ENCODE measurements around the gene MINDY4. TPM values are rescaled to one million over a fixed set of nuclear protein-coding genes. Genes with fewer than 3 reads are reported as not detected.

MINDY4 gene
- total and polyA plus RNA-seq, 4 donors: 7.2 to 13.8 (median 9.1) TPM

DNA sequence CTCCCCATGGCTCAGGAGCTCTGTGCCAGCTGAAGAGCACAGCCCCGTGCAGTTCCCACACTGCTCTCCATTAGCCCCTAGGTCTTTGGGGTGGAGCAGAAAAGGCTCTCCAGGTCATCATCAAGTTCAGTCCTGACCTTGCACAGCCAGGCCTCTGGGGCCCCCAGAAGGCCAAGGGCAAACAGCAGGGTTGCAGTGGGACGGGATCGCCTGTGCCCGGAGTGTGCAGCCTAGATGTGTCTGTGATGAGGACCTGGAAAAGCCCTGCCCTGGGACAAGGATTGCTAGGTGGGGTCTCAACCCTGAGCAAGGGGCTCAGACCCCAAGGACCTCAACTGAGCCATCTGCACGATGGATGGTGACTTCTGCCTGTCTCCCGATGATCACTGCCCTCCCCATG lies 18.7 kb upstream of the MINDY4 start:
- no peaks in the 10 kb centered on the region for H3K36me3 ChIP-seq (ENCODE audit: control insufficient read depth, insufficient read depth, low read length)
- H3K4me3 ChIP-seq (ENCODE audit: low read depth, low read length): no peak overlapping the region
- H3K27ac ChIP-seq (ENCODE audit: low read depth, low read length): peak overlapping the region; percentile 47
- H3K9me3 ChIP-seq (ENCODE audit: control insufficient read depth, insufficient read depth, low read length): no peaks in the 10 kb centered on the region
- WGBS (ENCODE audit: insufficient coverage): 81% methylated on average over 6 of the region's 6 CpGs
- H3K4me1 ChIP-seq (ENCODE audit: control insufficient read depth, insufficient read depth, low read length): peaks cover 42% of the 10 kb centered on the region
- DNase-seq (ENCODE audit: low read depth in 4 of 6, low spot score in 6 of 6): no peak
- H3K27me3 ChIP-seq (ENCODE audit: control insufficient read depth, insufficient read depth, low read length): no peaks in the 10 kb centered on the region

DNA sequence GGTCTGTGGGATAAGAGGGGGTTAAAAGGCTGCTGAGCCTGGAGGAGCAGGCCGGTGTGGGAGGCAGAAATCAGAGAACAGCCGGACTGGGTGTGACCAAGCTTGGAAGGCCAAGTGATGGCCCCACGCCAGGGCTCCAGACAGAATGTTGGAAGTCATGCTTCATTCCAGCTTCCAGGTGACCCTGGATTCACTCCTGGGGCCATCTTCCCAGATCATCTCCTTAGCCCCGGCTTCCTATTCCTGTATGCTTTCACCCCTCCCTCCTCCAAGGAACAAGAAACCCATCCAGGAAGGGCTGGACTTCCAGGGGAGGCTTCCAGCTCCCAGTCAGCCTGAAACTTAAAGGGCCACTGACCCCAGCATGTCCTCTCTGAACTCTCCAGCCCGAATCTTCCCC lies 18.2 kb upstream of the MINDY4 start:
- 50% methylated on average over 5 of the region's 5 CpGs for WGBS (ENCODE audit: insufficient coverage)
- DNase-seq (ENCODE audit: low read depth in 4 of 6, low spot score in 6 of 6): peak in 1 of 6 donors; percentile 76
- H3K4me3 ChIP-seq (ENCODE audit: low read depth, low read length): no peak overlapping the region
- no peaks in the 10 kb centered on the region for H3K36me3 ChIP-seq (ENCODE audit: control insufficient read depth, insufficient read depth, low read length)
- H3K4me1 ChIP-seq (ENCODE audit: control insufficient read depth, insufficient read depth, low read length): peaks cover 42% of the 10 kb centered on the region
- peak overlapping the region; percentile 47 for H3K27ac ChIP-seq (ENCODE audit: low read depth, low read length)
- no peaks in the 10 kb centered on the region for H3K27me3 ChIP-seq (ENCODE audit: control insufficient read depth, insufficient read depth, low read length)
- H3K9me3 ChIP-seq (ENCODE audit: control insufficient read depth, insufficient read depth, low read length): no peaks in the 10 kb centered on the region

DNA sequence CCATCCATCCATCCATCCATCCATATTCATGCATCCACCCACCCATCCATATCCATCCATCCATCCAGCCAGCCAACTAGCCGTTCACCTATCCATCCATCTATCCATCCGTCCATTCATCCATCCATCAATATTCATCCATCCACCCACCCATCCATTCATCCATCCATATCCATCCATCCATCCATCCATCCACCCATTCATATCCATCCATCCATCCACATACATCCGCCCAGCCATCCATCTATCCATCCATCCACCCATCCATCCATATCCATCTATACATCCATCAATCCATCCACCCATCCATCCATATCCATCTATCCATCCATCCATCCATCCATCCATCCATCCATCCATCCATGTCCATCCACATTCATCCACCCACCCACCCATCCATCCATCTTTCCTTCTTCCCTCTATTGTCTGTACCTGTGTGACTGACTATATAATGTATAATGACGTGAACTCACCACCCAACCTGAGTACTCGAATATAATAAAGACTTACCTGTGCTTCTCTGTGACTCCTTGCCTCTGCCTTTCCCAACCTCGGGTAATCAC lies 16.8 kb upstream of the MINDY4 start:
- Histone ChIP-seq H3K4me3 (ENCODE audit: low read depth, low read length) (no peak overlapping the region), H3K27ac (ENCODE audit: low read depth, low read length) (no peak overlapping the region), H3K36me3 (ENCODE audit: control insufficient read depth, insufficient read depth, low read length) (no peaks in the 10 kb centered on the region), H3K27me3 (ENCODE audit: control insufficient read depth, insufficient read depth, low read length) (no peaks in the 10 kb centered on the region), H3K9me3 (ENCODE audit: control insufficient read depth, insufficient read depth, low read length) (no peaks in the 10 kb centered on the region), H3K4me1 (ENCODE audit: control insufficient read depth, insufficient read depth, low read length) (peaks cover 42% of the 10 kb centered on the region)
- WGBS (ENCODE audit: insufficient coverage): 85% methylated on average over 3 of the region's 6 CpGs
- DNase-seq (ENCODE audit: low read depth in 4 of 6, low spot score in 6 of 6): no peak

GRCh38 chr7:30755384-30756154 lies 15.6 kb upstream of the MINDY4 start:
- peaks cover 42% of the 10 kb centered on the region for H3K4me1 ChIP-seq (ENCODE audit: control insufficient read depth, insufficient read depth, low read length)
- H3K4me3 ChIP-seq (ENCODE audit: low read depth, low read length): no peak overlapping the region
- no peaks in the 10 kb centered on the region for H3K27me3 ChIP-seq (ENCODE audit: control insufficient read depth, insufficient read depth, low read length)
- H3K27ac ChIP-seq (ENCODE audit: low read depth, low read length): peak overlapping the region; percentile 61
- H3K36me3 ChIP-seq (ENCODE audit: control insufficient read depth, insufficient read depth, low read length): no peaks in the 10 kb centered on the region
- peak in 5 of 6 donors; percentile 38 to 90 (median 60) for DNase-seq (ENCODE audit: low read depth in 4 of 6, low spot score in 6 of 6)
- 51% methylated on average over 13 of the region's 22 CpGs for WGBS (ENCODE audit: insufficient coverage)
- no peaks in the 10 kb centered on the region for H3K9me3 ChIP-seq (ENCODE audit: control insufficient read depth, insufficient read depth, low read length)

DNA sequence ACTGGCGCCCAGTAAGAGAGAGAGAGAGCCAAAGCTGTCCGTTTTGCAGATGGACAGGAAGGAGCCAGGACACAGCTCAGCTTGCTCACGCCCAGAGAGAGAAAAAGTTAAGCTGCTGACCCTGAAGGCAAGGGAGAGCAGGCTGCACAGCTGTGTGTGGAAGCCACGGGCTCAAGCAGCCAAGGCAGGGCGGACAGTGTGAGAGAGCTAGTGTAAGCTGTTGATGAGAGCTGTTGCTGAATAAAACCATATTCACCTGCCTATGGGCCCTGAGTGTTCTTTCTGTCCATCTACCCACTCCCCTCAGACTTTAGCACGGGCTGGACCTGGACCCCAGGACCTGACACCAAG lies 13.9 kb upstream of the MINDY4 start:
- H3K27me3 ChIP-seq (ENCODE audit: control insufficient read depth, insufficient read depth, low read length): no peaks in the 10 kb centered on the region
- WGBS (ENCODE audit: insufficient coverage): 88% methylated on average over 4 of the region's 6 CpGs
- H3K4me1 ChIP-seq (ENCODE audit: control insufficient read depth, insufficient read depth, low read length): peaks cover 25% of the 10 kb centered on the region
- no peak for DNase-seq (ENCODE audit: low read depth in 4 of 6, low spot score in 6 of 6)
- no peak overlapping the region for H3K4me3 ChIP-seq (ENCODE audit: low read depth, low read length)
- H3K36me3 ChIP-seq (ENCODE audit: control insufficient read depth, insufficient read depth, low read length): no peaks in the 10 kb centered on the region
- H3K27ac ChIP-seq (ENCODE audit: low read depth, low read length): no peak overlapping the region
- H3K9me3 ChIP-seq (ENCODE audit: control insufficient read depth, insufficient read depth, low read length): no peaks in the 10 kb centered on the region

DNA sequence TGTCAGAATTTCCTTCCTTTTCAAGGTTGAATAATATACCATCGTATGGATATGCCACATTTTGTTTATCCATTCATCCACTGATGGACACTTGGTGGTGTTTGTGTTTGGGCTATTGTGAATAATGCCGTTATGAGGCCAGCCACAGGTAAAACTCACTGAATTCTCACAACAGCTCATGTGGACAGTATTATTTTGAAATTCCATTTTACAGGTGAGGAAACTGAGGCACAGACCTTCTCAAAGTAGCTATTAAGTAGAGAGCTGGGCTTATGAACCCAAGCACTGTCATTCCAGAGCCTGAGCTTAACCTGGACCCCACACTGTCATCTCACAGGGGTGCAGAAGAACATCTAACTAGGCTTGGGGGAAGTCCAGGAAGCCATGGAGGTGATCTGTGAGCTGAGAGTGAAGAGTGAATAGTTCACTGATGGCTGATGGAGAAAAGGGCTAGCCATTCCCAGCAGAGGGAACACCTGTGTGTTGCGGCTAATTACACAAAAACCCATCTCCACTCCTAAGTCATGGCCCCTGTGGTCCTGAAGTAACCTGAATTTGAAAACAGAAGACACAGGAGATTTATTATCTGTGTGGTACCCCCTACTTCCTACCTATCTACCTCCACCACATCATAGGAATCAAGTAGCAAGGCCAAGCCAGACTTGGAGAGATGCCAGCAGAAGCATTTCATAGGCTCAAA lies 10.6 kb upstream of the MINDY4 start:
- H3K27ac ChIP-seq (ENCODE audit: low read depth, low read length): no peak overlapping the region
- no peaks in the 10 kb centered on the region for H3K9me3 ChIP-seq (ENCODE audit: control insufficient read depth, insufficient read depth, low read length)
- H3K4me3 ChIP-seq (ENCODE audit: low read depth, low read length): no peak overlapping the region
- no peaks in the 10 kb centered on the region for H3K36me3 ChIP-seq (ENCODE audit: control insufficient read depth, insufficient read depth, low read length)
- peaks cover 16% of the 10 kb centered on the region for H3K4me1 ChIP-seq (ENCODE audit: control insufficient read depth, insufficient read depth, low read length)
- no peak for DNase-seq (ENCODE audit: low read depth in 4 of 6, low spot score in 6 of 6)
- no CpG with 5 or more reads among the region's 3 CpGs for WGBS (ENCODE audit: insufficient coverage)
- no peaks in the 10 kb centered on the region for H3K27me3 ChIP-seq (ENCODE audit: control insufficient read depth, insufficient read depth, low read length)

DNA sequence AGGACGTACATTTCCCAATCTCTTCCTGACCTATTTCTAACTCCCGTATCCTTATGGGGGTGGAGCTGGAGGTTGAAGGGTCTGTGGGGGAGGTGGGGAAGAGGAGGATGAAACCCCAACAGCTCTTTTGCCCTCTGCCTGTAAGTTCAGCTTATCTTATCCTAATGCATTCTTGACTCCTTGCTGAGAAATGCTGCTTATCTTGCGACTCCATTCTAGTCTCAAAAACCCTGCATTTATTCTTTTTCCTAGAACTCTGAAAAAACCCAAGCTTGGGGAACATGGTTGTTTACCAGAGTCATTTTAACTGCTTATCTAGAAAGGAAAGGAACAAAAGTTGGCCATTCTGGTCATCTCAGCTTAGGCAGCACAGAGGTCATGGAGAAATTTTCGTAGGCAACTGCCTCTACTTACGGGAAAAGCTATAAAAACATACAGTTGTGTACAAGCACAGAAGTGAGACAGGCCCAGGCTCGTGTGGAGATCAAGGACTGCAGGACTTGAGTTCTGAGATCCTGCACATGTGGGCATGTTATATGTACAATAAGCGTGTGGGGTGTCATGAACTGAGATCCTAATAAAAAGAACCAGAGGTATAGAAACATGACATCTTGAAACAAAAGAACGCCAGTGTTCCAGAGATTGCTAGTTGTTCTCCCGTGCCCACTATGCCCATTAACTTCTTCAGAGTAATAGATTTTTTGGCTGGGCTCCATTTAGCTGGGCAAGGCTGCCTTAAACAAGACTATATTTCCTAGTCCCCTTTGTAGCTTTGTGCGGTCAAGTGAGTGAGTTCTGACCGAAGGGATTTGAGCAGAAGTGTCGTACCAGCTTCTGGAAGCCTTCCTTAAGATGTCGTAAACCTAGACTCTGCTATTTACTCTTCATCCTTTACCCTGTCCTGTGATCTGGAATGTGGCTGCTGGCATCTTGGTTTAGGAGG lies 9.7 kb upstream of the MINDY4 start:
- Histone ChIP-seq H3K4me1 (ENCODE audit: control insufficient read depth, insufficient read depth, low read length) (peaks cover 11% of the 10 kb centered on the region), H3K27ac (ENCODE audit: low read depth, low read length) (no peak overlapping the region), H3K27me3 (ENCODE audit: control insufficient read depth, insufficient read depth, low read length) (no peaks in the 10 kb centered on the region), H3K36me3 (ENCODE audit: control insufficient read depth, insufficient read depth, low read length) (no peaks in the 10 kb centered on the region), H3K9me3 (ENCODE audit: control insufficient read depth, insufficient read depth, low read length) (no peaks in the 10 kb centered on the region), H3K4me3 (ENCODE audit: low read depth, low read length) (no peak overlapping the region)
- WGBS (ENCODE audit: insufficient coverage): 71% methylated on average over 6 of the region's 13 CpGs
- DNase-seq (ENCODE audit: low read depth in 4 of 6, low spot score in 6 of 6): no peak

- Histone ChIP-seq H3K4me1 (ENCODE audit: control insufficient read depth, insufficient read depth, low read length) (peaks cover 11% of the 10 kb centered on the region), H3K36me3 (ENCODE audit: control insufficient read depth, insufficient read depth, low read length) (no peaks in the 10 kb centered on the region), H3K4me3 (ENCODE audit: low read depth, low read length) (no peak overlapping the region), H3K9me3 (ENCODE audit: control insufficient read depth, insufficient read depth, low read length) (no peaks in the 10 kb centered on the region), H3K27me3 (ENCODE audit: control insufficient read depth, insufficient read depth, low read length) (no peaks in the 10 kb centered on the region), H3K27ac (ENCODE audit: low read depth, low read length) (no peak overlapping the region)
- WGBS (ENCODE audit: insufficient coverage): 93% methylated on average over 3 of the region's 6 CpGs
- peak in 1 of 6 donors; percentile 72 for DNase-seq (ENCODE audit: low read depth in 4 of 6, low spot score in 6 of 6)
These were observed 6.9 kb upstream of the MINDY4 start for GRCh38 chr7:30764030-30764975.

All from spinal cord (tissue), 10 donors.